Measurements from ENCODE around the gene RBBP7. TPM values are rescaled to one million over a fixed set of nuclear protein-coding genes. Genes with fewer than 3 reads are reported as not detected.

Gene RBBP7
- total and polyA plus RNA-seq, 2 donors (not counting 3 experiments of a cell fraction or from before 2014, with no cell fraction given): 81.5 to 130 TPM

DNA sequence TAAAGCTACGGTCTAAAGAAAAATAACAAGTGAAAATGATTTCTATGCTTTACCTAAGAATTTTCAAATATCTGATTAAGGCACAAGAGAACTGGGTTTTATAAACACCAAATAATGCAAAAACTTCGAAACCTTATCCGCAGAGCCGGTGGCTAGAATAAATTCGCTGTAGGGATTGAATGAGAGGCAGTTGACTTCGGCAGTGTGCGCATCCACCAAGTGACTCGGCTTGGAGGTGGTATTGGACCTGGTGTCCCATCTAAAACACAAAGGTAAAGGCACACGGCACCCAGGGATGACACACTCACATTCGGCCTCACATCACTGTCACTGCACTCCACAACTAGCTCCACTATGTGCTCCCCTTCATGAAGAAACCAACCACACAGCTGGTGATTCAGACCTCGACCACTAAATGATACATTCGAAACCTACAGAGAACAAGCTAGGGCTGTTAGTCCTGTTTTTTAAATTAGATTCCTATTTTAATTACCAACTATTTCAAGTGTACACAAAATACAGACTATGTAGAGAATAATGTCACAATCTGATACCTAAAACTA lies 17.5 kb downstream of the RBBP7 start:
- Histone ChIP-seq H3K4me3 (replicated peaks in 1 of 3; ENCODE audit: insufficient read depth in 1 of 3, low read depth in 1 of 3, low read length in 3 of 3) (no peak overlapping the region), H2AFZ (ENCODE audit: low read depth, low read length) (no peak overlapping the region), H3K9me1 (replicated peaks; ENCODE audit: control insufficient read depth, extremely low read depth, insufficient read depth, low read length) (no peaks in the 10 kb centered on the region), H3K4me2 (ENCODE audit: insufficient read depth, low read length) (no peak overlapping the region), H3K36me3 (ENCODE audit: control insufficient read depth in 2 of 2, extremely low read depth in 1 of 2, insufficient read depth in 2 of 2, low read length in 2 of 2) (no peaks in the 10 kb centered on the region), H3K79me2 (ENCODE audit: control insufficient read depth, insufficient read depth, low read length) (peaks cover 27% of the 10 kb centered on the region), H3K9me3 (replicated peaks; ENCODE audit: control insufficient read depth, insufficient read depth, low read length) (no peaks in the 10 kb centered on the region), H3K4me1 (ENCODE audit: control insufficient read depth, extremely low read depth, insufficient read depth, low read length) (no peaks in the 10 kb centered on the region), H3K9ac (replicated peaks; ENCODE audit: extremely low read depth, insufficient read depth, low read length) (no peak overlapping the region), H3K27ac (ENCODE audit: insufficient read depth, low read depth, low read length) (no peak overlapping the region), H4K20me1 (replicated peaks; ENCODE audit: control insufficient read depth, extremely low read depth, insufficient read depth, low read length) (no peaks in the 10 kb centered on the region), H3K27me3 (ENCODE audit: control insufficient read depth in 2 of 2, insufficient read depth in 2 of 2, low read length in 2 of 2) (no peaks in the 10 kb centered on the region)
- POLR2A ChIA-PET: no interaction called here
- dilution Hi-C loops (cut with MboI; ENCODE audit: extremely low pct_ligation_motif_present, low sequenced_read_pairs): no loop called here
- TF ChIP-seq GATA2 (IDR thresholded peaks at IDR 0.05; ENCODE audit: insufficient read depth, insufficient read length, low read depth, low read length) (no peak), MAX (IDR thresholded peaks at IDR 0.05; ENCODE audit: insufficient read depth, insufficient read length) (no peak), FOS (IDR thresholded peaks at IDR 0.05; ENCODE audit: borderline replicate concordance, insufficient read depth, low read length) (no peak), JUN (IDR thresholded peaks at IDR 0.05; ENCODE audit: borderline replicate concordance, insufficient read depth, insufficient read length, low read depth) (no peak), EZH2 (IDR thresholded peaks at IDR 0.05; ENCODE audit: borderline replicate concordance, low read depth, low read length, severe bottlenecking) (no peak), MYC (IDR thresholded peaks at IDR 0.05; ENCODE audit: low read depth, low read length) (no peak), POLR2A (IDR thresholded peaks at IDR 0.05; ENCODE audit: low read depth, low read length) (no peak), POLR2AphosphoS5 (IDR thresholded peaks at IDR 0.05; ENCODE audit: insufficient read depth, low read depth, low read length) (no peak)
- TF ChIP-seq, protein P1, sequence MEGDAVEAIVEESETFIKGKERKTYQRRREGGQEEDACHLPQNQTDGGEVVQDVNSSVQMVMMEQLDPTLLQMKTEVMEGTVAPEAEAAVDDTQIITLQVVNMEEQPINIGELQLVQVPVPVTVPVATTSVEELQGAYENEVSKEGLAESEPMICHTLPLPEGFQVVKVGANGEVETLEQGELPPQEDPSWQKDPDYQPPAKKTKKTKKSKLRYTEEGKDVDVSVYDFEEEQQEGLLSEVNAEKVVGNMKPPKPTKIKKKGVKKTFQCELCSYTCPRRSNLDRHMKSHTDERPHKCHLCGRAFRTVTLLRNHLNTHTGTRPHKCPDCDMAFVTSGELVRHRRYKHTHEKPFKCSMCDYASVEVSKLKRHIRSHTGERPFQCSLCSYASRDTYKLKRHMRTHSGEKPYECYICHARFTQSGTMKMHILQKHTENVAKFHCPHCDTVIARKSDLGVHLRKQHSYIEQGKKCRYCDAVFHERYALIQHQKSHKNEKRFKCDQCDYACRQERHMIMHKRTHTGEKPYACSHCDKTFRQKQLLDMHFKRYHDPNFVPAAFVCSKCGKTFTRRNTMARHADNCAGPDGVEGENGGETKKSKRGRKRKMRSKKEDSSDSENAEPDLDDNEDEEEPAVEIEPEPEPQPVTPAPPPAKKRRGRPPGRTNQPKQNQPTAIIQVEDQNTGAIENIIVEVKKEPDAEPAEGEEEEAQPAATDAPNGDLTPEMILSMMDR (IDR thresholded peaks at IDR 0.05; ENCODE audit: extremely low read depth in 1 of 2, insufficient read depth in 1 of 2, low read depth in 1 of 2, low read length in 2 of 2): no peak
- no peak for DNase-seq (ENCODE audit: low read depth, low spot score)
- BruUV-seq (replicated peaks): no TSS peak
- intact Hi-C loops (cut with micrococcal nuclease): no loop called here
- CTCF ChIA-PET: interaction anchor here (1.0 kb wide), 1 partner anchor 30 kb away, joined by 3 read pairs; no protein-coding TSS in a partner anchor
- no peak for FAIRE-seq

All from endothelial cell of umbilical vein (primary cell).